RWPE2 (cell line): ENCODE data around the gene GRM4.

ENCODE experiments used
- ATAC-seq: fragments of 200-7000 bp; cut with Tn5 transposase; 3 replicates; pipeline ENCODE4 v1.9.1; 2021; ENCODE audit warnings: low read depth
- DNase-seq: peaks from one replicate; pipeline ENCODE4 v3.0.0-alpha.2; 2020; ENCODE audit warnings: low spot score
- H3K27ac ChIP-seq: fragments of 450-650 bp; 2 replicates; pipeline ENCODE4 v1.5.1; 2017; ENCODE audit warnings: mild to moderate bottlenecking; ENCODE audit not compliant: poor library complexity, severe bottlenecking
- H3K27me3 ChIP-seq: fragments of 250-450 bp; sonication (Bioruptor Pico); 2 replicates; pipeline ENCODE4 v1.5.1; 2021; ENCODE audit warnings: mild to moderate bottlenecking, moderate library complexity; ENCODE audit not compliant: insufficient read depth, poor library complexity, severe bottlenecking
- H3K36me3 ChIP-seq: fragments of 250-450 bp; sonication (Bioruptor Pico); 2 replicates; pipeline ENCODE4 v1.5.1; 2020; ENCODE audit warnings: low read depth, mild to moderate bottlenecking, moderate library complexity
- H3K4me1 ChIP-seq: fragments of 250-450 bp; sonication (Bioruptor Pico); 2 replicates; pipeline ENCODE4 v1.5.1; 2021; ENCODE audit warnings: mild to moderate bottlenecking, moderate library complexity; ENCODE audit not compliant: insufficient read depth, poor library complexity, severe bottlenecking
- H3K4me3 ChIP-seq: fragments of 250-450 bp; sonication (Bioruptor Pico); 2 replicates; pipeline ENCODE4 v1.5.1; 2021; ENCODE audit warnings: mild to moderate bottlenecking, moderate library complexity; ENCODE audit not compliant: severe bottlenecking
- H3K9me3 ChIP-seq: fragments of 250-450 bp; sonication (Bioruptor Pico); 2 replicates; pipeline ENCODE4 v1.5.1; 2021; ENCODE audit warnings: mild to moderate bottlenecking, moderate library complexity; ENCODE audit not compliant: severe bottlenecking
- TF ChIP-seq, protein P1 (sequence below): fragments of 450-650 bp; IDR thresholded peaks from one replicate; pipeline ENCODE4 v1.5.1; 2017; ENCODE audit warnings: mild to moderate bottlenecking, moderate library complexity; ENCODE audit not compliant: poor library complexity, severe bottlenecking

GRM4 gene

DNA sequence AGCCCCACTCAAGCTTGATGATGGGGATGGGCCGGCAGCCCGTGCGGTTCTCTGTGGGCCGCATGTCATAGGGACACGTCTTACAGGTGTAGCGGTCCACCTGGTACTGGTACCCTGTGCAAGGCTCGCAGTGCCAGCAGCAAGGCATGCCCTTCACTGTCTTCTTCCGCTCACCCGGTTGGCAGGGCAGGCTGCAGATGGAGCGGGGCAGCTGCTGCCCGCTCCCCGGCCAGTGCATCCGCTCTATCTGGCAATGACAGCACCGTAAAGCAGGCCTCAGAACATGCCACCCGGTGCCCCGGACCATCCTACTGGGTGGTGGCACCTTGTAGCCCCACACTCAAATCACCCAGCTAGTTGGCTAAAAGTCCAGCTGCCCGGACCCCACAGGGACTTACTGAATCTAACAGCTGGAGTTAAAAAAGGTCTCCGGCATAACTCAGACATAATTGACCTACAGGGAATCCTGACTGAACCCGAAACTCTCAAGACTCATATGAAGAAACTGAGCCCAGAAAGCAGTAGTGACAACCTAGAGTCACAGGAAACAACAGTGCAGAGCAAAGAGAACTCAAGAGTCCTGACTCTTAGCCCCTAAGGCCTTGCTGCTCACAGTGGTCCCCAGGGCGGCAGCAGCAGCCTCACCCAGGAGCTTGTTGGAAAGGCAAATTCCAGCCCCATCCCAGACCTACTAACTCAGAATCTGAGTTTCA lies 109.4 kb downstream of the GRM4 start:
- TF ChIP-seq, protein P1, sequence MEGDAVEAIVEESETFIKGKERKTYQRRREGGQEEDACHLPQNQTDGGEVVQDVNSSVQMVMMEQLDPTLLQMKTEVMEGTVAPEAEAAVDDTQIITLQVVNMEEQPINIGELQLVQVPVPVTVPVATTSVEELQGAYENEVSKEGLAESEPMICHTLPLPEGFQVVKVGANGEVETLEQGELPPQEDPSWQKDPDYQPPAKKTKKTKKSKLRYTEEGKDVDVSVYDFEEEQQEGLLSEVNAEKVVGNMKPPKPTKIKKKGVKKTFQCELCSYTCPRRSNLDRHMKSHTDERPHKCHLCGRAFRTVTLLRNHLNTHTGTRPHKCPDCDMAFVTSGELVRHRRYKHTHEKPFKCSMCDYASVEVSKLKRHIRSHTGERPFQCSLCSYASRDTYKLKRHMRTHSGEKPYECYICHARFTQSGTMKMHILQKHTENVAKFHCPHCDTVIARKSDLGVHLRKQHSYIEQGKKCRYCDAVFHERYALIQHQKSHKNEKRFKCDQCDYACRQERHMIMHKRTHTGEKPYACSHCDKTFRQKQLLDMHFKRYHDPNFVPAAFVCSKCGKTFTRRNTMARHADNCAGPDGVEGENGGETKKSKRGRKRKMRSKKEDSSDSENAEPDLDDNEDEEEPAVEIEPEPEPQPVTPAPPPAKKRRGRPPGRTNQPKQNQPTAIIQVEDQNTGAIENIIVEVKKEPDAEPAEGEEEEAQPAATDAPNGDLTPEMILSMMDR = no peak
- no peak for ATAC-seq
- Histone ChIP-seq H3K27ac (no peak overlapping the region), H3K27me3 (no peaks in the 10 kb centered on the region), H3K4me1 (no peaks in the 10 kb centered on the region), H3K36me3 (no peaks in the 10 kb centered on the region), H3K9me3 (no peaks in the 10 kb centered on the region), H3K4me3 (no peak overlapping the region)
- DNase-seq = no peak

DNA sequence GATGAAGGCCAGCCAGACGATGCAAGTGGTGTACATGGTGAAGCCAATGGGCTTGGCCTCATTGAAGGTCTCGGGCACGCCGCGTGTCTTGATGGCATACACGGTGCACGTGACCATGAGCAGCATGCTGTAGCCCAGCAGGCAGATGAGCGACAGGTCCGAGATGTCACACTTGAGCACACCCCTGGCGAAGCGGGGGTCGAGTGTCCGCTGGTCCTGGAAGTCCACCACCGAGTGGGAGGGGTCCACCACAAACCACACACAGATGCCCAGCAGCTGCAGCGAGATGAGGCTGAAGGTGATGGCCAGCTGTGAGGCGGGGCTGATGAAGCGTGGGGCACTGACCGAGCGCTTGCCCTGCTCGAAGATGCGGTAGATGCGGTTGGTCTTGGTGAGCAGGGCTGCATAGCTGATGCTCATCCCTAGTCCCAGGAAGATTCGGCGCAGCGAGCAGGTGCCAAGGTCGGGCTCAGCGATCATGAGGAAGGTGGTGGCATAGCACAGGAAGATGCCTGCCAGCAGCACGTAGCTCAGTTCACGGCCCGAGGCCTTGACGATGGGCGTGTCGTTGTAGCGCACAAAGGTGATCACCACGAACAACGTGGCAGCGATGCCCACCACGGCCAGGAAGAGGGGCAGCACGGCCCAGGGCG lies 110.1 kb downstream of the GRM4 start:
- DNase-seq (no peak), ATAC-seq (no peak)
- Histone ChIP-seq H3K27me3 (no peaks in the 10 kb centered on the region), H3K27ac (no peak overlapping the region), H3K36me3 (no peaks in the 10 kb centered on the region), H3K9me3 (no peaks in the 10 kb centered on the region), H3K4me1 (no peaks in the 10 kb centered on the region), H3K4me3 (no peak overlapping the region)
- TF ChIP-seq, protein P1 = no peak

DNA sequence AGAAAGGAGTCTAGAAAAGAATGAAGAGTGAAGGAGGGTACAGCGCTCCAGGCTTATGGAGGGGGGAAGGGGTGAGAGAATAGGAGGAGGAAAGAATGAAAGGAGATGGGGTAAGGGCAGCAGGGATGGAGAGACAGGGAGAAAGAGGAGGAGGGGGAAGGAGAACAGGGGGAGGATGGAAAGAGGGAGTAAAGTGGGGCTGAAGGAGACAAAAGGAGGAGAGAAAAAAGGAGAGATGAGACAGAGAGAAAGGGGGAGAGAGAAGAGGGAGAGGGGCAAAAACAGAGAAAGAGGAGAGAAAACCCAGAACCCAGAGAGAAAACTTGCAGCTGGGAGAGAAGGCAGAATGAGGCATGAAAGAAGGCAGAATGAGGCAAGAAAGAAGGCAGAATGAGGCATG lies 110.7 kb downstream of the GRM4 start:
- H3K27me3 ChIP-seq = no peaks in the 10 kb centered on the region
- no peak overlapping the region for H3K27ac ChIP-seq
- TF ChIP-seq, protein P1 = no peak
- H3K9me3 ChIP-seq = no peaks in the 10 kb centered on the region
- H3K4me3 ChIP-seq = no peak overlapping the region
- ATAC-seq = no peak
- H3K36me3 ChIP-seq = no peaks in the 10 kb centered on the region
- H3K4me1 ChIP-seq = no peaks in the 10 kb centered on the region
- DNase-seq = no peak

DNA sequence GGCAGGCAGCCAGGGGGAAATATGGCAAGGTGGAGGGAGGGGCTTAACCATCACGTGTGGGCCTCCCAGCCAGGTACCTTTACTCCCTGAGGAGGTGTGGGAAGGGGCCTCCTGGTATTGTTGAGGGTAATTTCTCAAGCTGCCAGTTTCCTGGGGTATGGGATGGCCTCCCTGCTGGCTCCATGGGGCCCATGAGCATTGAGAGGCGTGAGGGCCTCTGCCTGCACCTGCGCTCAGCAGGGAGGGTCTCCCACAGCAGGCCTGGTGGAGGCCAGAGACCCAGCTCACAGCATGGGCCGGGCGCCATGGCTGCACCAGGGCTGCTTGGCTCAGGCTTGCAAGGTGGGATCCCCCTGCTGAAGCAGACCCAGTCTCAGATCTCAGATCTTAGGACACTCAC lies 113.0 kb downstream of the GRM4 start:
- Histone ChIP-seq H3K36me3 (no peaks in the 10 kb centered on the region), H3K4me3 (no peak overlapping the region), H3K9me3 (no peaks in the 10 kb centered on the region), H3K27me3 (no peaks in the 10 kb centered on the region), H3K4me1 (no peaks in the 10 kb centered on the region), H3K27ac (no peak overlapping the region)
- ATAC-seq (no peak), DNase-seq (no peak)
- TF ChIP-seq, protein P1 = no peak
